ENCODE results near the gene ATP8B4. TPM values are rescaled to one million over a fixed set of nuclear protein-coding genes. Genes with fewer than 3 reads are reported as not detected.

Gene ATP8B4
- total RNA-seq, 1 donor from 2014 or later: 2.5 TPM

GRCh38 chr15:49901321-49901720 lies 217.7 kb downstream of the ATP8B4 start:
- DNase-seq: no peak
- no peaks in the 10 kb centered on the region for H3K27me3 ChIP-seq (ENCODE audit: low read depth)
- TF ChIP-seq, protein P1, sequence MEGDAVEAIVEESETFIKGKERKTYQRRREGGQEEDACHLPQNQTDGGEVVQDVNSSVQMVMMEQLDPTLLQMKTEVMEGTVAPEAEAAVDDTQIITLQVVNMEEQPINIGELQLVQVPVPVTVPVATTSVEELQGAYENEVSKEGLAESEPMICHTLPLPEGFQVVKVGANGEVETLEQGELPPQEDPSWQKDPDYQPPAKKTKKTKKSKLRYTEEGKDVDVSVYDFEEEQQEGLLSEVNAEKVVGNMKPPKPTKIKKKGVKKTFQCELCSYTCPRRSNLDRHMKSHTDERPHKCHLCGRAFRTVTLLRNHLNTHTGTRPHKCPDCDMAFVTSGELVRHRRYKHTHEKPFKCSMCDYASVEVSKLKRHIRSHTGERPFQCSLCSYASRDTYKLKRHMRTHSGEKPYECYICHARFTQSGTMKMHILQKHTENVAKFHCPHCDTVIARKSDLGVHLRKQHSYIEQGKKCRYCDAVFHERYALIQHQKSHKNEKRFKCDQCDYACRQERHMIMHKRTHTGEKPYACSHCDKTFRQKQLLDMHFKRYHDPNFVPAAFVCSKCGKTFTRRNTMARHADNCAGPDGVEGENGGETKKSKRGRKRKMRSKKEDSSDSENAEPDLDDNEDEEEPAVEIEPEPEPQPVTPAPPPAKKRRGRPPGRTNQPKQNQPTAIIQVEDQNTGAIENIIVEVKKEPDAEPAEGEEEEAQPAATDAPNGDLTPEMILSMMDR (IDR thresholded peaks at IDR 0.05; ENCODE audit: borderline replicate concordance): no peak
- intact Hi-C loops (cut with micrococcal nuclease): no loop called here
- no peak overlapping the region for H3K4me3 ChIP-seq
- no peaks in the 10 kb centered on the region for H3K9me3 ChIP-seq (replicated peaks)
- no peaks in the 10 kb centered on the region for H3K36me3 ChIP-seq
- peak overlapping the region; percentile 82 for H3K27ac ChIP-seq (replicated peaks)
- H3K4me1 ChIP-seq: peaks cover 26% of the 10 kb centered on the region

DNA sequence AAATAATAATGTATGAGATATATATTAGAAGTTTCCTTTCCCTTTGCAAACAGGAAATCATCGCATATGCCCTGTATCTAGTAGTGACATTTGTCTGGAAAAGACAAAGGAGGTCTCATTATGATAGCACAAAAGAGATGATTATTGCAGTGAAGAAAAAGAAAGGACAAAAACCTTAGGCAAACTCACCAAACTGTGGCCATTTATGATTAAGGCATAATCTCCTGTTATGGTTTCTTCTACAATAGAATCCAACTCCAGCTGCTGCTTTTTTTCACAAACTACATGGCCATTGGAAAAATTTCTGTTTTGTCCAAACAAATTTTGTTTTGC lies 218.2 kb downstream of the ATP8B4 start:
- peak overlapping the region; percentile 82 for H3K27ac ChIP-seq (replicated peaks)
- no peak for DNase-seq
- peaks cover 26% of the 10 kb centered on the region for H3K4me1 ChIP-seq
- TF ChIP-seq, protein P1 (IDR thresholded peaks at IDR 0.05; ENCODE audit: borderline replicate concordance): no peak
- H3K4me3 ChIP-seq: no peak overlapping the region
- H3K27me3 ChIP-seq (ENCODE audit: low read depth): no peaks in the 10 kb centered on the region
- H3K36me3 ChIP-seq: no peaks in the 10 kb centered on the region
- intact Hi-C loops (cut with micrococcal nuclease): no loop called here
- H3K9me3 ChIP-seq (replicated peaks): no peaks in the 10 kb centered on the region

DNA sequence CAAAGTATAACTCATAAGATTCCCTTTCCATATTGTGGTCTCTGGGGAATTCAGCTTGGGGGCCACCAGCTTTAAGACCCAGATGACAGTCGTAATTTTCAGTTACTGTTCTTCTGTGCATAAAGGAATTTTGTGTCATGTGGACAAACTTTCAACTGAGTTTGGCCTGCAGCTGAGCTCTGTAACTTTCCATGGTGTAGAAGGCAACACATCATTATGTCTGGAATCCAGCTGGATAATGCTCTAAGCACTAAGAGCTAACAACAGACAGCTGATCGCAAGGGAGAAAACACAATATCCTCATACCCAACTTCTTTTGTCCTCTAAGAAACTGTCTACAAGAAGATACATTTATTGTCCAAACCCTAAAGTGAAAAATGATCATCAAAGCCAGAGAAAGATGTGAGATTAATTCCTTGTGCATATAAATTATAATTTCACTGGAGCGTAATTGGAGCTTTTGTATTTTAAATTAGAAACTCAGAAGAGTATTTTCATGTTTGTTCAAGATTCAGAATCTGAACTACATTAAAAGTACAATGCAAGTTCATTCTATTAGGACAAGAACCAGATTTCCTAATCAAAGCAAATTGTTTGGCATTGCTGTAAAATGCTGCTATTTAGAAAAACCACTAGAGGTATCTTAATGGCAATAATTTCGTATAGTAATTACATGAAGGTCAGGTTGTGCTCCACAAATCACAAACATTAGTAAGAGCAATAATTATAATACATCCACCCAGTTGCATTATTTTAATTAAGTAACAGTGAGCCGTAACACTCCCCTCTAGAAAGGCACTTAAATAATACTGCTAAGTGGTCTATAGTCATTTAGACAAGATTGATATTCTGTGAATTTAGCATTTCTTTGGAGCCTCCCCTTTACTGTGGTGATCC lies 218.8 kb downstream of the ATP8B4 start:
- Histone ChIP-seq H3K4me3 (no peak overlapping the region), H3K27ac (replicated peaks) (peak overlapping the region; percentile 82), H3K4me1 (peaks cover 26% of the 10 kb centered on the region), H3K9me3 (replicated peaks) (no peaks in the 10 kb centered on the region), H3K36me3 (no peaks in the 10 kb centered on the region), H3K27me3 (ENCODE audit: low read depth) (no peaks in the 10 kb centered on the region)
- TF ChIP-seq, protein P1 (IDR thresholded peaks at IDR 0.05; ENCODE audit: borderline replicate concordance): no peak
- DNase-seq: no peak
- intact Hi-C loops (cut with micrococcal nuclease): no loop called here

DNA sequence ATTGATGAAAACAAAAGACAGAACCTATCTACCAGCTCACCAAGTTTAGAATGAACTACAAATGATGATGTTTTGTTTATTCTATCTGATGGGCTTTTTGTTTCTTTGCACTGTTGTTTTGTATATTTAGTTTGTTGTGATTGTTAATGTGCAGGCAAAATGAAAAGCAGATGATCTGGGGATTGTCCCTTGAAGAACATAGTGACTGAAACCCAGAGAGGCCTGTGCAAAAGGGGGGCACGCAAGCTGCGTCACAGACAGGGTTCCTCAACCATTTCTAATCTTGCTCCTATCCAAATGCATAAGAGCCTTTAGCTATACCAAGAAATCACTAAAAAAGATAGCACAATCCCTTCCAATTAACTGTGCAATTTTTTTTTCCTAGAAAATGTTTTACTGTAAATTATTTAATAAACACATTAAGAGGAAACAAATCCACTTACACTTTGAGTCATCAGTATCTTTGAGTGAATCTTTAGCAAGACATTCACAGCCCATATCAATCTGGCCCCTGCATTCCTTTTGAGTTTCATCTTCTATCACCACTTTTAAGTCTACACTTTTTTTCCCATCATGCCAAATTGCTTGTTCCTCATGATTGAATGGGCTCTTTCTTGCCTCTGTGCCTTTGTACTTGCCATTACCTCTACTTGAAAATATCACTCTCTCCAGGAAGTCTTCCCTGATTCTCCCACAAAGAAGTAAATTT lies 220.3 kb downstream of the ATP8B4 start:
- Histone ChIP-seq H3K4me1 (peaks cover 26% of the 10 kb centered on the region), H3K27ac (replicated peaks) (peak overlapping the region; percentile 82), H3K36me3 (no peaks in the 10 kb centered on the region), H3K4me3 (no peak overlapping the region), H3K27me3 (ENCODE audit: low read depth) (no peaks in the 10 kb centered on the region), H3K9me3 (replicated peaks) (no peaks in the 10 kb centered on the region)
- TF ChIP-seq, protein P1 (IDR thresholded peaks at IDR 0.05; ENCODE audit: borderline replicate concordance): no peak
- intact Hi-C loops (cut with micrococcal nuclease): no loop called here
- no peak for DNase-seq

- intact Hi-C loops (cut with micrococcal nuclease): no loop called here
- H3K36me3 ChIP-seq: no peaks in the 10 kb centered on the region
- no peak overlapping the region for H3K27ac ChIP-seq (replicated peaks)
- H3K27me3 ChIP-seq (ENCODE audit: low read depth): no peaks in the 10 kb centered on the region
- no peak for DNase-seq
- H3K4me1 ChIP-seq: peaks cover 22% of the 10 kb centered on the region
- H3K4me3 ChIP-seq: no peak overlapping the region
- TF ChIP-seq, protein P1 (IDR thresholded peaks at IDR 0.05; ENCODE audit: borderline replicate concordance): no peak
- no peaks in the 10 kb centered on the region for H3K9me3 ChIP-seq (replicated peaks)
These were observed 220.9 kb downstream of the ATP8B4 start for GRCh38 chr15:49898097-49898496.

All from left ventricle myocardium inferior (tissue), 1 donor.